Thyroid gland (tissue), 4 donors: ENCODE results near the gene OLAH. TPM values are rescaled to one million over a fixed set of nuclear protein-coding genes. Genes with fewer than 3 reads are reported as not detected.
"Not testable (repeated sequence)": the region's sequence is repeated elsewhere in the genome, so short reads cannot be mapped to it uniquely, and the experiment has no call there.

Experiments used
- DNase-seq, 2 donors: peaks; one replicate each; pipeline ENCODE4 v3.0.0-alpha.2; 2019
- H3K27ac ChIP-seq, 3 donors: fragments of 200-600 bp; sonication (generic); 1 replicate in 2 of 3; 2 replicates in 1 of 3; pipeline ENCODE4 v1.5.1; 2016 to 2019; ENCODE audit warnings: mild to moderate bottlenecking in 1 of 3, moderate library complexity in 1 of 3
- H3K27me3 ChIP-seq: fragments of 200-600 bp; sonication (generic); one replicate; pipeline ENCODE4 v1.5.1; 2019
- H3K36me3 ChIP-seq, 2 donors: fragments of 200-600 bp; sonication (generic); one replicate each; pipeline ENCODE4 v1.5.1; 2016 to 2019
- H3K4me1 ChIP-seq, 2 donors: fragments of 200-600 bp; sonication (generic); one replicate each; pipeline ENCODE4 v1.5.1; 2017 to 2019
- H3K4me3 ChIP-seq, 3 donors: fragments of 200-600 bp; sonication (generic); replicated peaks in 1 of 3; 1 replicate in 2 of 3; 2 replicates in 1 of 3; pipeline ENCODE4 v1.5.1; 2016; ENCODE audit warnings: mild to moderate bottlenecking in 1 of 3
- H3K9me3 ChIP-seq: fragments of 200-600 bp; sonication (generic); one replicate; pipeline ENCODE4 v1.5.1; 2017
- POLR2A ChIP-seq, 2 donors: fragments of 450-650 bp; IDR thresholded peaks; one replicate each; pipeline ENCODE4 v1.6.1; 2017; ENCODE audit warnings: antibody characterized with exemption in 2 of 2, mild to moderate bottlenecking in 2 of 2, moderate library complexity in 1 of 2
- WGBS, 2 donors: methylation state at CpG; one replicate each; pipeline ENCODE4 v1.1.5; 2017; 5-methylcytosine and 5-hydroxymethylcytosine counted together
- intact Hi-C: fragments of 100-400 bp; cut with DNase I; formaldehyde crosslinking; loops from one replicate; pipeline ENCODE4 v1.15.1; 2023
- total RNA-seq, 4 donors: library from RNA; depleted of rRNA; stranded (reverse); fragments of >200 nt; gene quantifications; one replicate each; pipeline ENCODE4 v1.2.3, GENCODE V29; 2016
- TF ChIP-seq, protein P1 (sequence below), 6 experiments: fragments of 200-600 bp in 3 of 6; fragments of 450-650 bp in 3 of 6; sonication (generic) in 3 of 6; IDR thresholded peaks; one replicate each; pipeline ENCODE4 v1.5.1; 2016 to 2019; ENCODE audit warnings: antibody characterized with exemption in 6 of 6, mild to moderate bottlenecking in 2 of 6, inconsistent platforms in 1 of 6, moderate library complexity in 1 of 6

Gene OLAH
- 1 to 10 TPM in 1 of 4 donors, not detected in 3; 4.8 TPM for total RNA-seq

DNA sequence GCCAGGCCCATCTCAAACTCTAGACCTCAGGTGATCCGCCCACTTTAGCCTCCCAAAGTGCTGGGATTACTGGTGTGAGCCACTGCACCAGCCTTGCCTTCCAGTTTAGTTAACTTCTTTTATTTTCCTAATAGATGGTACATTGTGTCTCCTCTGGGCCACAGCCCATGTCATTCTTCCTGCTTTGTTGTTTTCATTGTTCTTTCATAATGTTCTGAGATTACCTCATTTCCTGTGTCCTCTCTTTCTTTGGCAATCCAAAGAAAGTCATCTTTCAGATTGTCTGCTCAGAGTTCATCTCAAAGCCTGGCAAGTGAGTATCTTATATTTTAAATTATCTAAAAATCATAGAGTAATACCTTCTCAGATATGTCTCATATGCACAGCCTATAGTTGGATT is at the start of gene OLAH:
Gene OLAH (plus strand): TSS at position 270 of the 400 bp plus-strand sequence. CDS start 3,346 bp downstream, outside the sequence.
- Histone ChIP-seq H3K27ac (no peak within 1 kb of the TSS), H3K9me3 (no peaks in the 10 kb centered on the region), H3K27me3 (no peaks in the 10 kb centered on the region), H3K4me3 (no peak within 1 kb of the TSS), H3K4me1 (peaks cover 5 to 21% of the 10 kb centered on the region in 2 donors), H3K36me3 (no peaks in the 10 kb centered on the region)
- no peak for TF ChIP-seq POLR2A (IDR thresholded peaks at IDR 0.05)
- TF ChIP-seq, protein P1, sequence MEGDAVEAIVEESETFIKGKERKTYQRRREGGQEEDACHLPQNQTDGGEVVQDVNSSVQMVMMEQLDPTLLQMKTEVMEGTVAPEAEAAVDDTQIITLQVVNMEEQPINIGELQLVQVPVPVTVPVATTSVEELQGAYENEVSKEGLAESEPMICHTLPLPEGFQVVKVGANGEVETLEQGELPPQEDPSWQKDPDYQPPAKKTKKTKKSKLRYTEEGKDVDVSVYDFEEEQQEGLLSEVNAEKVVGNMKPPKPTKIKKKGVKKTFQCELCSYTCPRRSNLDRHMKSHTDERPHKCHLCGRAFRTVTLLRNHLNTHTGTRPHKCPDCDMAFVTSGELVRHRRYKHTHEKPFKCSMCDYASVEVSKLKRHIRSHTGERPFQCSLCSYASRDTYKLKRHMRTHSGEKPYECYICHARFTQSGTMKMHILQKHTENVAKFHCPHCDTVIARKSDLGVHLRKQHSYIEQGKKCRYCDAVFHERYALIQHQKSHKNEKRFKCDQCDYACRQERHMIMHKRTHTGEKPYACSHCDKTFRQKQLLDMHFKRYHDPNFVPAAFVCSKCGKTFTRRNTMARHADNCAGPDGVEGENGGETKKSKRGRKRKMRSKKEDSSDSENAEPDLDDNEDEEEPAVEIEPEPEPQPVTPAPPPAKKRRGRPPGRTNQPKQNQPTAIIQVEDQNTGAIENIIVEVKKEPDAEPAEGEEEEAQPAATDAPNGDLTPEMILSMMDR (IDR thresholded peaks at IDR 0.05): no peak
- 97 to 100% methylated on average over 1 of the region's 1 CpG for WGBS, 2 donors
- DNase-seq: no peak
- intact Hi-C loops: no loop called here

DNA sequence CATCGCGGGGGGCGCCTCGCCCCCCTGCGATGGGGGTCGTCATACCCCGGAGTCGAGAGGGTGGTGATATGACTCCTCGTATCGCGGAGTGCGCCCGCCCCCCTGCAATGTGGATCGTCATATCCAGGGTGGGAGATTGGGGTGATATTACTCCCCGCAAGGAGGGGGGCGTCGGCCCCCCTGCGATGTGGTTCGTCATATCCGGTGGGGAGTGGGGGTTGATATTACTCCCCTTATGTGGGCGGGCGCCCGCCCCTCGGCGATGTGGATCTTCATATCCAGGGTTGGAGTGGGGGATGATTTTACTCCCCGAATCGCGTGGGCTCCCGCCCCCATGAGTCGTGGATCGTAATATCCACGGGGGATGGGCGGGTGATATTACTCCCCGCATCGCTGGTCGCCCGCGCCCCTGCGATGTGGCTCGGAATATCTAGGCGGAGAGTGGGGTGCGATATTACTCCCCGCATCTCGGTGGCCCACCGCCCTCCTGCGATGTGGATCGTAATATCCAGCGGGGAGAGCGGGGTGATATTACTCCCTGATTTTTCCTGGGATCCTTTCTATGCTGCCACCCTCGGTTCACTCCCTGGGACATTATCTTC is 47.7 kb upstream of the OLAH start:
- H3K27me3 ChIP-seq: no peaks in the 10 kb centered on the region
- no peak overlapping the region for H3K27ac ChIP-seq
- no peak for TF ChIP-seq POLR2A (IDR thresholded peaks at IDR 0.05)
- TF ChIP-seq, protein P1 (IDR thresholded peaks at IDR 0.05): no peak
- no peak overlapping the region for H3K4me3 ChIP-seq
- intact Hi-C loops: no loop called here
- WGBS, 2 donors: 76 to 88% methylated on average over 50 of the region's 50 CpGs
- DNase-seq: no peak
- H3K4me1 ChIP-seq: peaks cover 0 to 4% of the 10 kb centered on the region in 2 donors
- H3K36me3 ChIP-seq: no peaks in the 10 kb centered on the region
- no peaks in the 10 kb centered on the region for H3K9me3 ChIP-seq

DNA sequence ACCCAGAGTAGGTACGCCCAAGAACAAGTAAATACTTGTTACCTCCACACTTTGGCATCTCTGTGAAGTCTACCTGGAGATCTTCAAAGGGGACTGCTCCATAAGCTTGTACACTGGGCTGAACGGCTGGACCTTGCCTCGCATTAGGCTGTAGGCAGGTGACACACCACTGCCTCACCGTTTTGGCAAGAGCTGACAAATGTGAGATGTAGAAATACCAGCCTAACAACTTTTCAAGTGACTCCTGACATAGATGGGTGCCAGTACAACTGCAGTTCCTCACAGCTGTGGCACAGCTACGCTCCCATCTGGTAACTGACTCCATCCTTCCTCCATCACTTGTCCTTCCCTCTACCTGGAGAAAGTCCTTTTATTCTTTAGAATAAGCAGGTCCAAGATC is 30.2 kb upstream of the OLAH start:
- peaks cover 2 to 14% of the 10 kb centered on the region in 2 donors for H3K4me1 ChIP-seq
- intact Hi-C loops, H3K27me3 ChIP-seq, H3K36me3 ChIP-seq, H3K4me3 ChIP-seq, H3K9me3 ChIP-seq, H3K27ac ChIP-seq: not testable (repeated sequence)
- WGBS, 2 donors: 38 to 40% methylated on average over 5 of the region's 5 CpGs
- DNase-seq: peak; percentile 80 to 82

DNA sequence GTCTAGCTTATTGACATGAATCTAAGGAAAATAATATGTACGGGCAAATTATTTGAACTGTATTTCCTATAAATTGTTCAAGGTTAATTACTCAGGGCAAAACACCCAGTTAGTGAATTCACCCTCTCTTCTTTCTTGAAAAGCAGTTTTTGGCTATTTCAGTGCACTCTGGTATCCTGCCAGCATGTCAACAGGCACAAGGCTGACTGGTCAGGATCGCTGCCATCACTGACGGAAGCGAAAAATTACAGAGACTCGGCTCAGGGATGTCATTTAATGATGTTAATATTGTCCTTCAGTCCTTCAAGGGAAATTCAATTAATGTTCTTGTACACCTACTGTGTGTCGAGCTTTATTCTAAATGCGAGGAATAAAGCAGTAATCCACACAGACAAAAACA is 28.3 kb upstream of the OLAH start:
- H3K27ac ChIP-seq: no peak overlapping the region
- TF ChIP-seq, protein P1 (IDR thresholded peaks at IDR 0.05): no peak
- TF ChIP-seq POLR2A (IDR thresholded peaks at IDR 0.05): no peak
- peaks cover 2 to 14% of the 10 kb centered on the region in 2 donors for H3K4me1 ChIP-seq
- H3K9me3 ChIP-seq: no peaks in the 10 kb centered on the region
- peak; percentile 83 to 88 for DNase-seq
- H3K27me3 ChIP-seq: no peaks in the 10 kb centered on the region
- no peaks in the 10 kb centered on the region for H3K36me3 ChIP-seq
- intact Hi-C loops: no loop called here
- H3K4me3 ChIP-seq: no peak overlapping the region
- WGBS, 2 donors: 37 to 39% methylated on average over 7 of the region's 7 CpGs

DNA sequence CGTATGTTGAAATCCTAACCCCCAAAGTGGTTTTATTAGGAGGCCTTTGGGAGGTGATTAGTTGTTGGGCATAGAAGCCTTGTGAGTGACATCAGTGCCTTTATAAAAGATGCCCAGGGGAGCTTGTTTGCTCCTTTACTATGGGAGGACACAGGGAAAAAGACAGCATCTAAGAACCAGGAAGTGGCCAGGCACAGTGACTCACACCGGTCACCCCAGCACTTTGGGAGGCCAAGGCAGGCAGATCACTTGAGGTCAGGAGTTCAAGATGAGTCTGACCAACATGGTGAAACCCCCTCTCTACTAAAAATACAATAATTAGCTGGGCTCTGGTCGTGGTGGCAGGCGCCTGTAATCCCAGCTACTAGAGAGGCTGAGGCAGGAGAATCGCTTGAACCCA is 22.8 kb upstream of the OLAH start:
- WGBS, 2 donors: 79 to 86% methylated on average over 4 to 5 of the region's 5 CpGs
- not testable (repeated sequence) for H3K36me3 ChIP-seq

DNA sequence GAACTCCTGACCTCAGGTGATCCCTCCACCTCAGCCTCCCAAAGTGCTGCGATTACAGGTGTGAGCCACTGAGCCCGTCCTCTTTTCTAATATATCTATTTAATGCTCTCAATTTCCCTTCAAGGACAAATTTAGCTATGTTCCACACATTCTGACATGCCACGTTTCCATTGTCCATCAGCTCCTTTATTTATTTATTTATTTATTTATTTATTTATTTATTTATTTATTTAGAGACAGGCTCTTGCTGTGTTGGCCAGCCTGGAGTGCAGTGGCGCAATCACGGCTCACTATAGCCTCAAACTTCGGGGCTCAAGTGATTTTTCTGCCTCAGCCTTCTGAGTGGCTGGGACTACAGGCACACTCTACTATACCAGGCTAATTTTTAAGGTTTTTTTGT is 20.7 kb upstream of the OLAH start:
- 85 to 90% methylated on average over 6 of the region's 6 CpGs for WGBS, 2 donors
- H3K9me3 ChIP-seq, DNase-seq, intact Hi-C loops, H3K36me3 ChIP-seq, H3K27me3 ChIP-seq, H3K27ac ChIP-seq, H3K4me3 ChIP-seq: not testable (repeated sequence)
- peaks cover 0 to 11% of the 10 kb centered on the region in 2 donors for H3K4me1 ChIP-seq

More for the DNA sequence above, 22.8 kb upstream of the OLAH start:
- H3K4me1 ChIP-seq, DNase-seq, H3K27me3 ChIP-seq, intact Hi-C loops, H3K27ac ChIP-seq, H3K9me3 ChIP-seq, H3K4me3 ChIP-seq: not testable (repeated sequence)

DNA sequence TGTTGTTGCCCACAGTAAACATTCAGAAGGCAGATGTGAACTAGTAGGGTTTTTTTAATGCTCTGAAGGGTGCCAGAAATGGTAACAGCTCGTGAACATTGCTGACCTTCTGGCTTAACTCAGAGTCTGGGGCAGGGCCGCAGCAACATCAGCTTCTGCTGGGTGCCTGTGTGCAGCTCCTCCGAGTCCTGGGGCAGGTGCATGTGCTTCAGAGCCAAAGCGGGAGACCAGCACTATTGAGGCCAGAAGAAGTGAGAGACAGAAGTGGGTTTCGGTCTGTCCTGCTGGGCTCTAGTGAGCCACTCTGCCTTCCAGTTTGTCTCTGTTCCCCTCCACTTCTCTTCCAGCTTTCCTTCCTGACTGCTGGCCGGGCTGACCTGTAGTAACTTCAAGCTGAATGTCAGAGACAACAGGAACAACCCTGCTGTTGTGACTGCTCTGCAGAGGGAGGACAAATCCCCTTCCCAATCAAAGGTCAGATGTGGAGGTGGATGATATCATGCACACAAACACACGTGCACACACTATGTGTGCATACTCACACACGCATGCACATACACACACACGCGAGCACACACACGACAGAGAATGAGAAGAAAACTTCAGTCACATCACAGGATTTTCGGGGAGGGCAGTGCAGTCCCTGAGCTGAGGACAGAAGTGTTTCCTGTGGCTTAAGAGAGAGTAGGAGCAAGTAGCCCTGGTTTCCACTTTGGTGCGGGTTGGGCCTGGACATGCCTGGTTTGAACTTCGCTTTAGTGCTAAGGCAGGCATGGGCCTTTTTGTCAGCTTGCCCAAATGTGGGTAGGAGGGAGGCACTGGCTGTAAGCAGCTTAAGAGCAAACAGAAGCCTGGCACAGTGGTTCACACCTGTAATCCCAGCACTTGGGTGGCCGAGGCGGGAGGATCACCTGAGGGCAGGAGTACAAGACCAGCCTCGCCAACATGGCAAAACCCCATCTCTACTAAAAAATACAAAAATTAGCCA is 19.4 kb upstream of the OLAH start:
- WGBS, 2 donors: 89 to 90% methylated on average over 17 of the region's 17 CpGs
- H3K9me3 ChIP-seq, DNase-seq, H3K36me3 ChIP-seq, intact Hi-C loops, H3K27me3 ChIP-seq, H3K27ac ChIP-seq, H3K4me3 ChIP-seq: not testable (repeated sequence)
- H3K4me1 ChIP-seq: peaks cover 0 to 11% of the 10 kb centered on the region in 2 donors

DNA sequence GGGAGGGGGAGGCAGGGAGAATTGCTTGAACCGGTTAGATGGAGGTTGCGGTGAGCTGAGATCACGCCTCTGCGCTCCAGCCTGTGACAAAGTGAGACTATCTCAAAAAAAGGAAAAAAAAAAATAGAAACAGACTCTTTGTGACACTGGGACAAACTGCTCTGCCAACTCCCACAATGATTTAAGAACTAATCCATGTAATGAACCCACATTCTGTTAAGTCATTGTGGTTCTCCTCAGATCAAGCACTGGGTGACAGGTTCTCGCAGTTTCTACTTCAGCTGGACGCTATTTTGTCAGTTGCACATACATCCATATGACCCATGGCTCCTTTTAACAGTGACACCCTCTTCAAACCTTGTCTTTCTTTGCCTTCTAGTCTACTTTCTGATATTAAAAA is 18.7 kb upstream of the OLAH start:
- intact Hi-C loops, H3K27ac ChIP-seq, DNase-seq: not testable (repeated sequence)

More for the DNA sequence above, 18.7 kb upstream of the OLAH start:
- H3K36me3 ChIP-seq, H3K27me3 ChIP-seq, H3K9me3 ChIP-seq, H3K4me3 ChIP-seq: not testable (repeated sequence)
- H3K4me1 ChIP-seq: peaks cover 0 to 11% of the 10 kb centered on the region in 2 donors
- 97% methylated on average over 6 of the region's 6 CpGs for WGBS, 2 donors
